ENCODE measurements around the gene LPIN1.

The LPIN1 gene

GRCh38 chr2:11784747-11785610 is 38.5 kb downstream of the LPIN1 start:
- peak; percentile 11 to 28 for DNase-seq (ENCODE audit: low read depth in 2 of 2)

GRCh38 chr2:11785611-11785940 is 39.1 kb downstream of the LPIN1 start:
- no peak for DNase-seq (ENCODE audit: low read depth in 2 of 2)

GRCh38 chr2:11786191-11786590 is 39.8 kb downstream of the LPIN1 start:
- DNase-seq (ENCODE audit: low read depth in 2 of 2), result no peak

- DNase-seq (ENCODE audit: low read depth in 2 of 2), result no peak
Observed at GRCh38 chr2:11786592-11786991, 40.2 kb downstream of the LPIN1 start.

- no peak for DNase-seq (ENCODE audit: low read depth in 2 of 2)
Observed at GRCh38 chr2:11787991-11788390, 41.6 kb downstream of the LPIN1 start.

- DNase-seq (ENCODE audit: low read depth in 2 of 2), result no peak
Observed at GRCh38 chr2:11788461-11789124, 42.2 kb downstream of the LPIN1 start.

GRCh38 chr2:11789243-11789642 is 42.8 kb downstream of the LPIN1 start:
- DNase-seq (ENCODE audit: low read depth in 2 of 2), result no peak

GRCh38 chr2:11790228-11790627 is 43.8 kb downstream of the LPIN1 start:
- no peak for DNase-seq (ENCODE audit: low read depth in 2 of 2)

- DNase-seq (ENCODE audit: low read depth in 2 of 2), result no peak
Observed at GRCh38 chr2:11795590-11795989, 49.2 kb downstream of the LPIN1 start.

GRCh38 chr2:11796190-11797171 is 50.0 kb downstream of the LPIN1 start:
- DNase-seq (ENCODE audit: low read depth in 2 of 2), result no peak

GRCh38 chr2:11797846-11798245 is 51.4 kb downstream of the LPIN1 start:
- DNase-seq (ENCODE audit: low read depth in 2 of 2), result no peak

- no peak for DNase-seq (ENCODE audit: low read depth in 2 of 2)
Observed at GRCh38 chr2:11798701-11799435, 52.4 kb downstream of the LPIN1 start.

- DNase-seq (ENCODE audit: low read depth in 2 of 2), result no peak
Observed at GRCh38 chr2:11799826-11800225, 53.4 kb downstream of the LPIN1 start.

GRCh38 chr2:11802782-11803191 is 56.4 kb downstream of the LPIN1 start:
- DNase-seq (ENCODE audit: low read depth in 2 of 2), result no peak

- no peak for DNase-seq (ENCODE audit: low read depth in 2 of 2)
Observed at GRCh38 chr2:11805024-11805423, 58.6 kb downstream of the LPIN1 start.

- no peak for DNase-seq (ENCODE audit: low read depth in 2 of 2)
Observed at GRCh38 chr2:11805920-11806319, 59.5 kb downstream of the LPIN1 start.

- no peak for DNase-seq (ENCODE audit: low read depth in 2 of 2)
Observed at GRCh38 chr2:11807156-11808015, 61.0 kb downstream of the LPIN1 start.

- DNase-seq (ENCODE audit: low read depth in 2 of 2), result no peak
Observed at GRCh38 chr2:11808016-11808400, 61.6 kb downstream of the LPIN1 start.

- no peak for DNase-seq (ENCODE audit: low read depth in 2 of 2)
Observed at GRCh38 chr2:11809586-11810236, 63.3 kb downstream of the LPIN1 start.

All from stimulated activated CD4-positive, alpha-beta T cell treated with anti-CD3 and anti-CD28 coated beads, Interleukin-12 subunit alpha, Interleukin-12 subunit beta, amount 100 ng/mL, for 24 hours (primary cell).